ENCODE data around the gene KHDC1. TPM values are rescaled to one million over a fixed set of nuclear protein-coding genes. Genes with fewer than 3 reads are reported as not detected.

Gene KHDC1
- total and polyA plus RNA-seq, 4 donors = 0.16 to 0.42 (median 0.25) TPM; not detected in 1

- no peak overlapping the region for H3K27ac ChIP-seq (ENCODE audit: low read depth in 1 of 2, low read length in 2 of 2)
- H3K4me3 ChIP-seq (ENCODE audit: low read depth in 1 of 3, low read length in 3 of 3) = no peak overlapping the region
- no peaks in the 10 kb centered on the region for H3K9me3 ChIP-seq (ENCODE audit: control insufficient read depth in 4 of 4, low read length in 3 of 4)
- no peaks in the 10 kb centered on the region for H3K36me3 ChIP-seq (ENCODE audit: control insufficient read depth in 4 of 4, insufficient read depth in 3 of 4, low read depth in 1 of 4, low read length in 3 of 4)
- no peaks in the 10 kb centered on the region for H3K27me3 ChIP-seq (ENCODE audit: control insufficient read depth in 4 of 4, insufficient read depth in 4 of 4, low read length in 3 of 4)
- no peaks in the 10 kb centered on the region for H3K4me1 ChIP-seq (ENCODE audit: control insufficient read depth in 4 of 4, insufficient read depth in 4 of 4, low read length in 3 of 4)
- no peak overlapping the region for H3K9ac ChIP-seq (ENCODE audit: low read depth in 1 of 2, low read length in 2 of 2)
- TF ChIP-seq ATF3 (IDR thresholded peaks at IDR 0.05) (no peak), FOXA1 (IDR thresholded peaks at IDR 0.05) (no peak), FOXA2 (IDR thresholded peaks at IDR 0.05) (no peak), MAX (IDR thresholded peaks at IDR 0.05) (no peak)
- WGBS = 82% methylated on average over 5 of the region's 5 CpGs
- DNase-seq (ENCODE audit: low spot score) = no peak
Measured at GRCh38 chr6:73242001-73242400, 21.0 kb downstream of the KHDC1 start.

GRCh38 chr6:73240730-73241129 is 22.3 kb downstream of the KHDC1 start:
- TF ChIP-seq ATF3 (IDR thresholded peaks at IDR 0.05) (no peak), SP1 (IDR thresholded peaks at IDR 0.05) (no peak), MAX (IDR thresholded peaks at IDR 0.05) (no peak), ZBTB33 (IDR thresholded peaks at IDR 0.05) (no peak), NR2F2 (IDR thresholded peaks at IDR 0.05) (no peak), EGR1 (IDR thresholded peaks at IDR 0.05; ENCODE audit: low read depth in 2 of 2) (no peak), GABPA (IDR thresholded peaks at IDR 0.05 in 1 of 2, conservative IDR thresholded peaks at IDR 0.05 in 1 of 2) (no peak), REST (IDR thresholded peaks at IDR 0.05) (no peak), CTCF (IDR thresholded peaks at IDR 0.05; ENCODE audit: low read depth, low read length, missing input control) (no peak)
- Histone ChIP-seq H3K9me3 (ENCODE audit: control insufficient read depth in 4 of 4, low read length in 3 of 4) (no peaks in the 10 kb centered on the region), H3K9ac (ENCODE audit: low read depth in 1 of 2, low read length in 2 of 2) (no peak overlapping the region), H3K4me1 (ENCODE audit: control insufficient read depth in 4 of 4, insufficient read depth in 4 of 4, low read length in 3 of 4) (no peaks in the 10 kb centered on the region), H3K4me3 (ENCODE audit: low read depth in 1 of 3, low read length in 3 of 3) (no peak overlapping the region), H3K36me3 (ENCODE audit: control insufficient read depth in 4 of 4, insufficient read depth in 3 of 4, low read depth in 1 of 4, low read length in 3 of 4) (no peaks in the 10 kb centered on the region), H3K27ac (ENCODE audit: low read depth in 1 of 2, low read length in 2 of 2) (no peak overlapping the region), H3K27me3 (ENCODE audit: control insufficient read depth in 4 of 4, insufficient read depth in 4 of 4, low read length in 3 of 4) (no peaks in the 10 kb centered on the region)
- no peak for DNase-seq (ENCODE audit: low spot score)
- WGBS = 84% methylated on average over 4 of the region's 4 CpGs
